ENCODE data around the gene PTMA. TPM values are rescaled to one million over a fixed set of nuclear protein-coding genes. Genes with fewer than 3 reads are reported as not detected.

PTMA gene
- total and polyA plus RNA-seq, 2 experiments from 2014 or later: 737 to 750 TPM

DNA sequence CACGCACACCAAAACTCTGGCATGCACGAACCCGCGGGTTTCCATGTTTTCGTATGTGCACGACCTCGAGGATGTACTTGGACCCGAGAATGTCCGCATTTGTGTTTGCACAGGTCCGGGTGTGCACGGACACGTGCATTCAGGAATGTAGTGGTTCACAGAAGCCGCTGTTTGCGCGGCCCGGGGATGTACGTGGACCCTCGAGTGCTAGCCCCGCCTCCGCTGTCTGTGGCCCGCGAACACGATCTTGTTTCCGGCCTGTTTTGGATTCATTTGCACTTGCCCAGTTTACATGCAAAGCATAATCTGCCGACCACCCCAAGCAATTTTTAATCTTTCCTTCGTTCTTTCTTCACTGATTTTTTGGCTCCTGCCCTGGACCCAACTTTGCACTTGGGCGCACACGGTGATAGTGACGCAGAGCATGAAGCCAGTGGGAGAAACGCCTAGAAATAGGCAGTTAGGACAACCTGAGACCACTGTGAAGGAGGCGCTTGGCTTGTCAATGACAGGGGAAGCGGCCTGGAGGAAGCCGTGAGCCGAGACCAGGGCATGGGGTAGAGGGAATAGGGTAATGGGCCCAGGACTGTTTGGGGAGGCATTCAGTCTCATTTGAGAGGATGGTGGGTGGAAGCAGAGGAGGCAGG, 45.4 kb upstream of the PTMA start:
- H3K36me3 ChIP-seq: no peaks in the 10 kb centered on the region
- no peak overlapping the region for H3K27ac ChIP-seq
- DNase-seq (ENCODE audit: low read depth in 1 of 2, low spot score in 1 of 2): no peak

DNA sequence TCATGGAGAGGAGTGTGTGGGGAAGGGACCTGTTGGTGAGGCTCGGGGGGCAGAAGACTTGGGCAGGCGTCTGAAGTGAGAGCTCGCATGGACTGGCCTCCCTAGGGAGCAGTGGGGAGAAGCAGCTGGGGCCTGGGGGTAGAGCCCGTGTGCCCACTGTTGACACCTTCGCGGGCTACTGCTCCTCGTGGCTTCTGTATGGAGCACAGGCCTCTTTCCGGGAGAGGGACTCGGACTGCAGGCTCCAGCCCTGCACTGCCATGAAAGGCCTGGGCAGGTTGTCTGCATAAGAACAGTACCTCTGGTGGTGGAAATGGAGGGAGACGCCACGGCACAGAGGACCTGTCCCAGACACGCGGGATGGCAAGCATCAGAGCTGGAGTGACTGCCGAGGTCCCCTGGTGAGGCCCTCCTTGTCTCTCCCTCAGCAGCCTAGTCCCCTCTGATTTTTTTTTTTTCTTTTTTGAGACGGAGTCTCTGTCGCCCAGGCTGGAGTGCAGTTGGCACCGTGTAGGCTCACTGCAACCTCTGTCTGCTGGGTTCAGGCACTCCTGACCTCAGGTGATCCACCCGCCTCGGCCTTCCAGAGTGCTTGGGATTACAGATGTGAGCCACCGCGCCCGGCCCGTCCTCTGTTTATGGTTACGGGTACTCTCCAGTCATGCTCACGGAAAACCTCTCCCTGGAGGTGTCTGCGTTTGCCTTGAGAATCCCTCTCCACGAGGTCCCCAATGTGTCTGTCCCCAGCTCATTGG, 44.7 kb upstream of the PTMA start:
- DNase-seq (ENCODE audit: low read depth in 1 of 2, low spot score in 1 of 2): no peak
- peaks cover 18% of the 10 kb centered on the region for H3K4me1 ChIP-seq (ENCODE audit: low read depth)
- H3K9me3 ChIP-seq (ENCODE audit: low read depth): no peaks in the 10 kb centered on the region
- H3K27me3 ChIP-seq: no peaks in the 10 kb centered on the region
- TF ChIP-seq, protein P1, sequence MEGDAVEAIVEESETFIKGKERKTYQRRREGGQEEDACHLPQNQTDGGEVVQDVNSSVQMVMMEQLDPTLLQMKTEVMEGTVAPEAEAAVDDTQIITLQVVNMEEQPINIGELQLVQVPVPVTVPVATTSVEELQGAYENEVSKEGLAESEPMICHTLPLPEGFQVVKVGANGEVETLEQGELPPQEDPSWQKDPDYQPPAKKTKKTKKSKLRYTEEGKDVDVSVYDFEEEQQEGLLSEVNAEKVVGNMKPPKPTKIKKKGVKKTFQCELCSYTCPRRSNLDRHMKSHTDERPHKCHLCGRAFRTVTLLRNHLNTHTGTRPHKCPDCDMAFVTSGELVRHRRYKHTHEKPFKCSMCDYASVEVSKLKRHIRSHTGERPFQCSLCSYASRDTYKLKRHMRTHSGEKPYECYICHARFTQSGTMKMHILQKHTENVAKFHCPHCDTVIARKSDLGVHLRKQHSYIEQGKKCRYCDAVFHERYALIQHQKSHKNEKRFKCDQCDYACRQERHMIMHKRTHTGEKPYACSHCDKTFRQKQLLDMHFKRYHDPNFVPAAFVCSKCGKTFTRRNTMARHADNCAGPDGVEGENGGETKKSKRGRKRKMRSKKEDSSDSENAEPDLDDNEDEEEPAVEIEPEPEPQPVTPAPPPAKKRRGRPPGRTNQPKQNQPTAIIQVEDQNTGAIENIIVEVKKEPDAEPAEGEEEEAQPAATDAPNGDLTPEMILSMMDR (IDR thresholded peaks at IDR 0.05; ENCODE audit: low read depth, low read length): no peak
- H3K27ac ChIP-seq: no peak overlapping the region
- no peaks in the 10 kb centered on the region for H3K36me3 ChIP-seq
- no peak overlapping the region for H3K4me3 ChIP-seq

More for the DNA sequence above, 45.4 kb upstream of the PTMA start:
- TF ChIP-seq, protein P1 (IDR thresholded peaks at IDR 0.05; ENCODE audit: low read depth, low read length): no peak
- Histone ChIP-seq H3K27me3 (no peaks in the 10 kb centered on the region), H3K9me3 (ENCODE audit: low read depth) (no peaks in the 10 kb centered on the region), H3K4me1 (ENCODE audit: low read depth) (peaks cover 18% of the 10 kb centered on the region), H3K4me3 (no peak overlapping the region)

DNA sequence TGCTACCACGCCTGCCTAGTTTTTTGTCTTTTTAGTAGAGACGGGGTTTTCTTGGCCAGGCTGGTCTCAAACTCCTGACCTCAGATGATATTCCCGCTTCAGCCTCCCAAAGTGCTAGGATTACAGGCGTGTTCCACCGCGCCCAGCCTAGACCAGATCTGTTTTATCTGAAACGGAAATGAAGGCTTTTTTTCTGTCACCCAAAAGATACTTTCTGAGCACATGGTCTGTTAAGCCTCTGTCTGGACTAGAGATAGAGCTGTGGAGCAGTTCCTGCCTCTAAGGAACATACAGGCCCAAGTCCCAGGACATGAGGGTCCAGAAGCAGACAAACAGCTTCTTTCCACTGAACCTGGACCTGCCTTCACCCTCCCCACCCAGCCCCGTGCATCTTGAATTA, 43.6 kb upstream of the PTMA start:
- Histone ChIP-seq H3K36me3 (no peaks in the 10 kb centered on the region), H3K27ac (peak overlapping the region; percentile 99), H3K27me3 (no peaks in the 10 kb centered on the region), H3K4me3 (no peak overlapping the region), H3K4me1 (ENCODE audit: low read depth) (peaks cover 18% of the 10 kb centered on the region), H3K9me3 (ENCODE audit: low read depth) (no peaks in the 10 kb centered on the region)
- no peak for DNase-seq (ENCODE audit: low read depth in 1 of 2, low spot score in 1 of 2)
- TF ChIP-seq, protein P1 (IDR thresholded peaks at IDR 0.05; ENCODE audit: low read depth, low read length): no peak

DNA sequence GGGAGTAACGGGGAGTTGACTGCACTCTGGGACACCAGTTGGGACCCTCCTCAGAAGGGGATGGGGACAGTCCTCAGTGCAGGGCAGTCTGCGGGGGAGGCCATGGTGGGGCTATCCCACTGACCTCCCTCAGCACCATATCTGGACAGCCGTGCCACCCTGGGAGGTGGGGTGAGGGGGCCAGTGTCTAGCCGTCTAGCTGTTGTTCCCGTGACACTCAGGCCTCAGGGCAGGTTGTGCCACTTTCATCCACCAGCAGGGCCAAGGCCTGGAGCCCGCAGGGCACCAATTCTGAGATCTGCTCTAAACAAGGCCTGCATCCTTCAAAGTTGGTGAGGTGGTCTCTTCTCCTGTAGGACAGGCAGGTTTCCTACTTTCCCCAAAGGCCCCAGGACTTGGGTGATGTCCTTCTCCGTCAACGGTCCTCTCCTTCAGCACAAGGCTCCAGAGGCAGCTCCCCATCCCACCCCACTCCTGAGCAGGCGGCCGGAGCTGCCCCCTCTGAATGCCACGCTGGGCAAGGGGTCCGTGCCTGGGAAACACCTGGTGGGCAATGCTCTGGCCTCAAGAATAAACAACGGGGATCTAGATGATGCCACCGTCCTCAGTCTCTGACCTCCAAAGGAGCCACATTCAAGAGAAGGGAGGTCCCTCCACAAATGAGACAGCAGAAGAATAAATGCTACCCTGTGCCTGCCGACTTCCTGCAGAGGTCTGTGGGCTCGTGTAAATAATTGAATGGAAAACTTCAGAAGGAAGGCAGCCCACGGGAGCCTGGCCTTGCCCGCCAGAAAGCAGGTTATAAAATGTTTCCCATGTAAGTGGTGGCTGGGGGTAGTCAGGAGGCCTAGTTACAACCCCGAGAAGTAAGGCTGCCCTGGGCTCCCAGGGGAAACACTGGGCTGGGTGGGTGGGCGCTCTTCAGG, 42.8 kb upstream of the PTMA start:
- peaks cover 18% of the 10 kb centered on the region for H3K4me1 ChIP-seq (ENCODE audit: low read depth)
- H3K9me3 ChIP-seq (ENCODE audit: low read depth): no peaks in the 10 kb centered on the region
- H3K4me3 ChIP-seq: no peak overlapping the region
- DNase-seq (ENCODE audit: low read depth in 1 of 2, low spot score in 1 of 2): no peak
- no peaks in the 10 kb centered on the region for H3K36me3 ChIP-seq
- TF ChIP-seq, protein P1 (IDR thresholded peaks at IDR 0.05; ENCODE audit: low read depth, low read length): no peak
- H3K27ac ChIP-seq: peak overlapping the region; percentile 99
- no peaks in the 10 kb centered on the region for H3K27me3 ChIP-seq
